K562 treated with DMSO at 1 percent for 12 hours (cell line): ENCODE data around the gene GOLGA8S. TPM values are rescaled to one million over a fixed set of nuclear protein-coding genes. Genes with fewer than 3 reads are reported as not detected.

Source experiments
- total RNA-seq: library from RNA; unstranded; fragments of 300-600 nt; gene quantifications from 2 replicates; pipeline ENCODE4 v1.2.3, GENCODE V29; 2022; ENCODE audit not compliant: insufficient read depth

The GOLGA8S gene, protein sequence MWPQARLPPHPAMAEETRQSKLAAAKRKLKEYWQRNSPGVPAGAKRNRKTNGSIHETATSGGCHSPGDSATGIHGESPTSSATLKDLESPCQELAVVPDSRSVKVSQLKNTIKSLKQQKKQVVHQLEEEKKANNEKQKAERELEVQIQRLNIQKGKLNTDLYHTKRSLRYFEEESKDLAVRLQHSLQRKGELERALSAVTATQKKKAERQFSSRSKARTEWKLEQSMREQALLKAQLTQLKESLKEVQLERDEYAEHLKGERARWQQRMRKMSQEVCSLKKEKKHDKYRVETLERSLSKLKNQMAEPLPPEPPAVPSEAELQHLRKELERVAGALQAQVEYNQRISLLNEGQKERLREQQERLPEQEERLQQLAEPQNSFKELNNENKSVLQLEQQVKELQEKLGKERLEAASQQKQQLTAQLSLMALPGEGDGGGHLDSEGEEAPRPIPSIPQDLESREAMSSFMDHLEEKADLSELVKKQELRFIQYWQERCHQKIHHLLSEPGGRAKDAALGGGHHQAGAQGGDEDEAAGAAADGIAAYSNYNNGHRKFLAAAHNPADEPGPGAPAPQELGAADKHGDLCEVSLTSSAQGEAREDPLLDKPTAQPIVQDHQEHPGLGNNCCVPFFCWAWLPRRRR
- total RNA-seq: 0.18 TPM in 1 of 2 replicates, not detected in the other

DNA sequence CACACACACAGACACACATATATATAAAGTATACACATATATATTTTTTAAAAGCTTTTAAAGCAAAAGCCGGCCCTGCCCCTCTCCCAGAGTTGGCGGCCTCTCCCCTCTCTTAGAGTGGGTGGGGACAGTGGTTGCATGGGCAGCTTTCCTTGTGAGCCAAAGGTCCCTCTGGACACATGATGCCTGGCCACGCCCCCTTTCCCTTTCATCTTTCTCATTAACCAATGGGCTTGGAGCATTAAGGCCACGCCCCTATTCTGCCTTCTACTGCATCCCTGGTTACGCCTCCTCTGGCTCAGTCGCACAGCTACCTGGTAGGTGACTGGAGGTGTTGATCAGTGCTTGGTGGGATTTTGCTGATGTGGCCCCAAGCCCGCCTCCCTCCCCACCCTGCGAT, at the start of gene GOLGA8S:
GOLGA8S (plus strand) TSS at position 301 of the 400 bp plus-strand sequence; CDS start at position 363, 62 bp downstream.

DNA sequence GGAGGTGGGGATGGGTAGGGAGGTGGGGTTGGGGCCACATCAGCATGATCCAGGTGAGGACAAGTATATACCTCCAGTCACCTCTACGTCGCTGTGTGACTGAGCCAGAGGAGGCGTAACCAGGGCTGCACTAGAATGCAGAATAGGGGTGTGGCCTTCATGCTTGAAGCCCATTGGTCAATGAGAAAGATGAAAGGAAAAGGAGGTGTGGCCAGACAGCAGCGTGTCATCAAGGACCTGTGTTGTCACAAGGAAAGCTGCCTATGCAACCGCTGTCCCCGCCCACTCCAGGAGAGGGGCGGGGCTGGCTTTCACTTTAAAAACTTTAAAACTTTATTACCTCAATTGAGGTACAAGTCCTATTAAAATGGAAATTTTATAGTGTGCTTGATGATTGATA, 20.5 kb upstream of the GOLGA8S start, which contains the start of gene GOLGA6L26:
GOLGA6L26 (minus strand) TSS at position 101 of the 400 bp plus-strand sequence; CDS start at position 40, 61 bp downstream.

Other genes starting within 250 kb of the GOLGA8S start
- gene GOLGA6L1, start 217.9 kb upstream of the GOLGA8S start, total RNA-seq: not detected in 2 replicates
- not detected in 2 replicates for gene GOLGA6L26, start 20.6 kb upstream of the GOLGA8S start, total RNA-seq
- not detected in 2 replicates for gene GOLGA6L2, start 92.5 kb downstream of the GOLGA8S start, total RNA-seq
- 5.4 and 15.0 TPM in 2 replicates for gene MKRN3, start 210.9 kb downstream of the GOLGA8S start, total RNA-seq